MM.1S (cell line): Measurements from ENCODE around the gene MID1.

Source experiments
- EZH2 ChIP-seq: fragments of 300-600 bp; sonication (generic); optimal IDR thresholded peaks from 2 replicates; pipeline ENCODE3; 2017; ENCODE audit warnings: low read depth, mild to moderate bottlenecking, antibody characterized with exemption, low read length, mixed read lengths
- TF ChIP-seq, protein P1 (sequence below): fragments of 300-600 bp; sonication (generic); IDR thresholded peaks from 2 replicates; pipeline ENCODE4 v1.5.1; 2016; ENCODE audit warnings: antibody characterized with exemption, low read length, mixed read lengths

GRCh38 chrX:10579112-10580011 is 41.0 kb downstream of the MID1 start:
- TF ChIP-seq, protein P1, sequence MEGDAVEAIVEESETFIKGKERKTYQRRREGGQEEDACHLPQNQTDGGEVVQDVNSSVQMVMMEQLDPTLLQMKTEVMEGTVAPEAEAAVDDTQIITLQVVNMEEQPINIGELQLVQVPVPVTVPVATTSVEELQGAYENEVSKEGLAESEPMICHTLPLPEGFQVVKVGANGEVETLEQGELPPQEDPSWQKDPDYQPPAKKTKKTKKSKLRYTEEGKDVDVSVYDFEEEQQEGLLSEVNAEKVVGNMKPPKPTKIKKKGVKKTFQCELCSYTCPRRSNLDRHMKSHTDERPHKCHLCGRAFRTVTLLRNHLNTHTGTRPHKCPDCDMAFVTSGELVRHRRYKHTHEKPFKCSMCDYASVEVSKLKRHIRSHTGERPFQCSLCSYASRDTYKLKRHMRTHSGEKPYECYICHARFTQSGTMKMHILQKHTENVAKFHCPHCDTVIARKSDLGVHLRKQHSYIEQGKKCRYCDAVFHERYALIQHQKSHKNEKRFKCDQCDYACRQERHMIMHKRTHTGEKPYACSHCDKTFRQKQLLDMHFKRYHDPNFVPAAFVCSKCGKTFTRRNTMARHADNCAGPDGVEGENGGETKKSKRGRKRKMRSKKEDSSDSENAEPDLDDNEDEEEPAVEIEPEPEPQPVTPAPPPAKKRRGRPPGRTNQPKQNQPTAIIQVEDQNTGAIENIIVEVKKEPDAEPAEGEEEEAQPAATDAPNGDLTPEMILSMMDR, result no peak
- no peak for TF ChIP-seq EZH2
